Measurements from ENCODE around the gene IP6K3.

DNA sequence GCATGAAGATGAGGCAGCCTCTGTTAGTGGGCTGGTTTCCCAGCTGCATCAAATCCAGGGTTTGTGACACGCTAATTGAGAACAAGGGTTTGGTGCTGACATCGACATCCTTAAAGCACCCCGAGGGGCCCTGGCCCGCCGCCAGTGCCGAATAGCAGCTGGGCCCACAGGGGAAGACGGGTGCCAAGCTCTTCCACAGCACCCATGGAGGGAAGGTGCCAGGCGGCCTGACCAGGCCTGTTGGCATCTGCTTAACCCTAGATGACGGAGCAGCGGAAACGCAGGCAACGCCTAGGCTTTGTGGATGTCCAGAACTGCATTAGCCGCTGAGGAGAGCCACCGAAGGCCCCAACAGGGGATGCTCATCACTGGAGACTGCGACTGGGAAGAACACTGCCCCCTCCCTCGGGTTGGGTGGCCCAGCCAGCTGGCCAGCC, 51.2 kb downstream of the IP6K3 start:
- no peak for TF ChIP-seq SUZ12 (IDR thresholded peaks at IDR 0.05; ENCODE audit: extremely low read depth, insufficient read depth, insufficient read length)
- TF ChIP-seq ZNF274 (IDR thresholded peaks at IDR 0.05; ENCODE audit: low read depth, low read length) = no peak
- no peak for TF ChIP-seq YY1 (IDR thresholded peaks at IDR 0.05; ENCODE audit: insufficient read depth, insufficient read length)
